Left kidney (tissue), 2 donors: ENCODE data around the gene LTBR. TPM values are rescaled to one million over a fixed set of nuclear protein-coding genes. Genes with fewer than 3 reads are reported as not detected.
"Not testable (repeated sequence)": the region's sequence is repeated elsewhere in the genome, so short reads cannot be mapped to it uniquely, and the experiment has no call there.

ENCODE experiments used
- DNase-seq: peaks from one replicate; pipeline ENCODE4 v3.0.0-alpha.2; 2013
- polyA plus RNA-seq: library from polyadenylated mRNA; unstranded; fragments of 120-200 nt; gene quantifications from one replicate; pipeline ENCODE4 v1.2.1, GENCODE V29; 2013; ENCODE audit not compliant: insufficient read length

Gene LTBR
- polyA plus RNA-seq, 1 donor = 58.2 TPM

- peak; percentile 89 for DNase-seq
These were observed 39.5 kb downstream of the LTBR start for GRCh38 chr12:6423267-6424007.

- DNase-seq = no peak
These were observed 40.0 kb downstream of the LTBR start for GRCh38 chr12:6424008-6424347.

GRCh38 chr12:6424866-6425265, 40.9 kb downstream of the LTBR start:
- no peak for DNase-seq

GRCh38 chr12:6425590-6426531, 41.9 kb downstream of the LTBR start:
- DNase-seq = no peak

GRCh38 chr12:6426882-6427671, 43.1 kb downstream of the LTBR start:
- DNase-seq = no peak

GRCh38 chr12:6427796-6428195, 43.8 kb downstream of the LTBR start:
- DNase-seq = not testable (repeated sequence)

- DNase-seq = no peak
These were observed 44.4 kb downstream of the LTBR start for GRCh38 chr12:6428326-6428725.

GRCh38 chr12:6430124-6430989, 46.4 kb downstream of the LTBR start:
- no peak for DNase-seq

- no peak for DNase-seq
These were observed 49.0 kb downstream of the LTBR start for GRCh38 chr12:6432991-6433390.

- DNase-seq = no peak
These were observed 50.5 kb downstream of the LTBR start for GRCh38 chr12:6434205-6435140.

GRCh38 chr12:6435961-6436715, 52.2 kb downstream of the LTBR start:
- no peak for DNase-seq

- DNase-seq = no peak
These were observed 53.6 kb downstream of the LTBR start for GRCh38 chr12:6437586-6437985.

- no peak for DNase-seq
These were observed 54.4 kb downstream of the LTBR start for GRCh38 chr12:6438345-6438744.

- DNase-seq = no peak
These were observed 56.4 kb downstream of the LTBR start for GRCh38 chr12:6440391-6440790.

Other genes with a start within 250 kb of the LTBR start
- 144 TPM for gene CD9, start 183.8 kb upstream of the LTBR start, polyA plus RNA-seq
- gene PLEKHG6, start 73.5 kb upstream of the LTBR start, polyA plus RNA-seq = 5.6 TPM
- gene TNFRSF1A, start 42.1 kb upstream of the LTBR start, polyA plus RNA-seq = 89.8 TPM
- gene SCNN1A, start 8.6 kb upstream of the LTBR start, polyA plus RNA-seq = 80.1 TPM
- 1.2 TPM for gene CD27, start 60.8 kb downstream of the LTBR start, polyA plus RNA-seq
- 15.4 TPM for gene TAPBPL, start 67.9 kb downstream of the LTBR start, polyA plus RNA-seq
- 13.5 TPM for gene VAMP1, start 86.5 kb downstream of the LTBR start, polyA plus RNA-seq
- 170 TPM for gene MRPL51, start 109.1 kb downstream of the LTBR start, polyA plus RNA-seq
- gene NCAPD2, start 109.9 kb downstream of the LTBR start, polyA plus RNA-seq = 83.5 TPM
- gene GAPDH, start 150.4 kb downstream of the LTBR start, polyA plus RNA-seq = 1,959 TPM
- gene IFFO1, start 171.9 kb downstream of the LTBR start, polyA plus RNA-seq = 14.5 TPM
- 33.4 TPM for gene NOP2, start 184.1 kb downstream of the LTBR start, polyA plus RNA-seq
- gene CHD4, start 223.2 kb downstream of the LTBR start, polyA plus RNA-seq = 328 TPM